OCI-LY7 (cell line): ENCODE data around the gene XRCC4.

Experiments used
- EZH2phosphoT487 ChIP-seq: fragments of 200-600 bp; sonication (generic); IDR thresholded peaks from 2 replicates; pipeline ENCODE4 v1.6.1; 2018; ENCODE audit warnings: low read depth, borderline replicate concordance, mild to moderate bottlenecking, mixed run types, antibody characterized with exemption, low read length, moderate library complexity, mixed read lengths
- TF ChIP-seq, protein P1 (sequence below): fragments of 200-600 bp; sonication (generic); conservative IDR thresholded peaks from 2 replicates; pipeline ENCODE4 v1.5.1; 2014; ENCODE audit warnings: mild to moderate bottlenecking, antibody characterized with exemption, low read length, moderate library complexity, mixed read lengths

DNA sequence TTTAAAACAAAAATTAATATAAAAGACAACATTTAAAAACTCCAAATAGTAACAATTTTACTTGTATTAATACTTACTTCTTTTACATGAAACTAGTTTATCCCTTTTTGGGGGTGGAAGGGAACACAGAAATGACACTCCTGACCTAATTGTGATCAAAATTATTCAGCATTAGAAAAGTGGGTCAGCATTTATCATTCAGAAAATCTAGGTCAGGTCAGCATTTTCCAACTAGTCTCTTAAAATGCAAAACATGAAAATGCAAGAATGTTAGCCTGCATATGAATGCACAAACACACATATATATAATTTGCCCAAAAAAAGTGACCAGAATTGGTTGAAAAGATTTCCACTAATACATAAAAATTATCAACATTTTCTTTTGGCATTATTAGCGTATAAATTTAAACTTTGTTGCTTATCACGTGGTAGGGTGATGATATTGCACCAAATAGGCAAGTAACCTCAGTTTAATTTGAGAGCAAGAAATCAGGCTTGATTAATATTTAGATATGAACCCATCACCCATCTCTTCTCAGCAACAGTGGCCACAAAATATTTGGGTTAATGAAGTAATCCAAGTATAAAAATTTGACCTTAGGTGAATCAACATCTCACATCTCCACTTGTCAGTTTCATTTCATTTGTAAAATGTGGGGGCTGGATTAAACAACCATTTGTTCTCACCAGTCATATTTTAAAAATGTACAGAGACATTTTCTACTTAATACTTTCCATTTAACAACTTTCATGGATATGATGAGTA, 5.9 kb upstream of the XRCC4 start:
- TF ChIP-seq, protein P1, sequence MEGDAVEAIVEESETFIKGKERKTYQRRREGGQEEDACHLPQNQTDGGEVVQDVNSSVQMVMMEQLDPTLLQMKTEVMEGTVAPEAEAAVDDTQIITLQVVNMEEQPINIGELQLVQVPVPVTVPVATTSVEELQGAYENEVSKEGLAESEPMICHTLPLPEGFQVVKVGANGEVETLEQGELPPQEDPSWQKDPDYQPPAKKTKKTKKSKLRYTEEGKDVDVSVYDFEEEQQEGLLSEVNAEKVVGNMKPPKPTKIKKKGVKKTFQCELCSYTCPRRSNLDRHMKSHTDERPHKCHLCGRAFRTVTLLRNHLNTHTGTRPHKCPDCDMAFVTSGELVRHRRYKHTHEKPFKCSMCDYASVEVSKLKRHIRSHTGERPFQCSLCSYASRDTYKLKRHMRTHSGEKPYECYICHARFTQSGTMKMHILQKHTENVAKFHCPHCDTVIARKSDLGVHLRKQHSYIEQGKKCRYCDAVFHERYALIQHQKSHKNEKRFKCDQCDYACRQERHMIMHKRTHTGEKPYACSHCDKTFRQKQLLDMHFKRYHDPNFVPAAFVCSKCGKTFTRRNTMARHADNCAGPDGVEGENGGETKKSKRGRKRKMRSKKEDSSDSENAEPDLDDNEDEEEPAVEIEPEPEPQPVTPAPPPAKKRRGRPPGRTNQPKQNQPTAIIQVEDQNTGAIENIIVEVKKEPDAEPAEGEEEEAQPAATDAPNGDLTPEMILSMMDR = no peak
- no peak for TF ChIP-seq EZH2phosphoT487
